DLD1 (cell line): Measurements from ENCODE around the gene AQP12A.
"Not testable (repeated sequence)": the region's sequence is repeated elsewhere in the genome, so short reads cannot be mapped to it uniquely, and the experiment has no call there.

Source experiments
- in situ Hi-C: cut with HindIII; loops from 2 replicates; pipeline ENCODE4 v1.10.0; 2017; ENCODE audit warnings: low sequenced_read_pairs

The AQP12A gene

GRCh38 chr2:240686460-240686859 is 5.2 kb upstream of the AQP12A start:
- in situ Hi-C loops: no loop called here

- in situ Hi-C loops: no loop called here
Observed at GRCh38 chr2:240687045-240687740, 4.5 kb upstream of the AQP12A start.

DNA sequence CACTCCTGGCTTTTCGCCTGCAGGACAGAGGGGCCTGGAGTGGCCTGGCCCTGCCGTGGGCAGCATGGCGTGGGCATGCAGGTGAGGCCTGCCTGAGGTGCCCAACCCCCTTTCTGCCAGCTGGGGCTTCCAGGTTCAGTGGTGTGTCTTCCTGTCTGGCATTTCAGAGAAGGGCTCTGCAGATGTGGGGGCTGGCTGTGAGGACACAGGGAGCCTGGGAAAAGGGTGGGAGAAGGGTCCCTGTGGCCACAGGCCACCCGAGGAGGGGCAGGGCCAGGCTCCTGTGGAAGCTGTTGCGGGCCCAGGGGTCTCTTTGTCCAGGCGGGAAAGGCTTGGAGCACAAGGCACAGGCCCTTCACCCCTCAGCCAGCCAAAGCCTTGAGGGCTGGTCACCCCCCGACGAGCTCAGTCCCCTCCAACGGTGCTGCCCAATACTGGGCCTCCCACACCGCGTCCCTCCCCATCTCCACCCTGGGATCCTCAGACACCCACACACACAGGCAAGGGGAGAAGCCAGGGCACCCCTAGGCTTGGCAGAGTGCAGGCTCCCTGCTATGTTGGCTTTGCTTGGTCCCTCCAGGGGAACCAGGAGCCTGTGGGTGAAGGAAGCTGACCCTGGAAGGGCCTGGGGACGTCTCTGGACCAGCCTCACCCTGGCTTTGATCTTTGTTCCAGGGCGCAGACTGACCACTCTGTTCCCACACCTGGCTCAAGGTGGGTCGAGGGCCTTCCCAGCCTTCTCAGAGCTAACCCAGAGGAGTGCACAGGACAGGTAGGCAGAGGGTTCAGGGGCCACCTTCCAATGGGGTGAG is 3.7 kb upstream of the AQP12A start:
- in situ Hi-C loops: no loop called here

- in situ Hi-C loops: no loop called here
Observed at GRCh38 chr2:240688553-240688919, 3.1 kb upstream of the AQP12A start.

GRCh38 chr2:240689975-240690374 is 1.7 kb upstream of the AQP12A start:
- in situ Hi-C loops: no loop called here

GRCh38 chr2:240690421-240691074 is 1.1 kb upstream of the AQP12A start:
- in situ Hi-C loops: not testable (repeated sequence)

DNA sequence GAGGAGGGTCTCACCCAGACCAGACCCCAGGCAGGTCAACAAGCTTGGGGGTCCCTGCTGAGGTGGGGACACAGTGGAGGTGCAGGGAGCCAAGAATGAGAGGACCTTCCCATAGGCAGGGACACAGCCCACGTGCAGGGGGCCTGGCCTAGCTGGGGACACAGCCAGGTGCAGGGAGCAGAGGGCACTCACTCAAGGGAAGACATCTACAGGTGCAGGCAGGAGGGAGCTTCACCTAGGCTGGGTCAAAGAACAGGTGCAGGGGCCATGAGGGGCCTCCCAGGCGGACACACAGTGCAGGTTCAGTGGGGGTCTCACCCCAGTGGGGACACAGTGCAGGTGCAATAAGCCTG is 615 bp upstream of the AQP12A start:
- in situ Hi-C loops: not testable (repeated sequence)

DNA sequence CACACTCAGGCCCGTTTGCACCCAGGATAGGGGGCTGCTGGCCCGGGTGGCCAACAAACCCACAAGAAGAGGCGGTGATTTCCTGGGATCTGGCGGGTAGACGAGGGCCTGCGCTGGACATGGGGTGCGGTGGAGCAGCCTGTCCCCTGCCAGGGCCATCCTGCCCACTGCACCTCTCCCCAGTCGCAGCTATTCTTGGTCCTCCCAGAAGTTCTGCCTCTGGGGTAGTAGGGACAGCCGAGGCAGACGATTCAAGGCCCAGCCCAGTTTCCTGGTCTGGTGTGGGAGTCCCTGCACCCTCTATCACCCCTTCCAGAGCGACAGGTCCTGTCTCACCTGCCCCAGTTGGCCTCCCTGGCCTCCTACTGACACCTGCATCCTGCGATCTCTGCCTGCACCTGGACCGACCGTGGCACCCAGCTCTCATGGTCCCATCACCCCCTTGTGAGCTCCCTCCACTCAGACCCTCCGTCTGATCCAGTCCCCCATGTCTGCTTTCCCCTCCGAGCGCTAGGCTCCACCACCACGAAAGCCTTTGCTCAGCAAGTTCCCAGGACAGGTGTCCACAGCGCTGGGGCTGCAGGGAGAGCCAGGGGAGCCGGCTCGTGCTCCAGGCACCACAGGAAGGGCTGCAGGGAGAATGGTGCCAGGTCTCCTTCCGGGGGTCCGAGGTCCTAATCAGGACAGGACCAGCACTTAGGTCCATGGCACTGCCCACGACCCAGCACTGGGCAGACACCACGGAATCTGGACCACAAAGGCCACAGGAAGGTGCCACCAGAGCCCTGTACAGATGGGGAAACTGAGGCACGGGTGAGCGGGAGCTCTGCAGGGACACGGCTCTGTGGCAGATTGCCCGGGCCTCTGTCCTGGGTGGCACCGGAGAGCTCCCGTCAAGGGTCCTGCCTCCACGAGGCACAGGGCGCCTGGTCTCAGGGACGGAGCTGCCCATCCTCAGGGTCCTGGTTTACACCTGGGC is 1.2 kb downstream of the AQP12A start:
- in situ Hi-C loops: not testable (repeated sequence)

- in situ Hi-C loops: not testable (repeated sequence)
Observed at GRCh38 chr2:240694304-240694703, 2.6 kb downstream of the AQP12A start.

DNA sequence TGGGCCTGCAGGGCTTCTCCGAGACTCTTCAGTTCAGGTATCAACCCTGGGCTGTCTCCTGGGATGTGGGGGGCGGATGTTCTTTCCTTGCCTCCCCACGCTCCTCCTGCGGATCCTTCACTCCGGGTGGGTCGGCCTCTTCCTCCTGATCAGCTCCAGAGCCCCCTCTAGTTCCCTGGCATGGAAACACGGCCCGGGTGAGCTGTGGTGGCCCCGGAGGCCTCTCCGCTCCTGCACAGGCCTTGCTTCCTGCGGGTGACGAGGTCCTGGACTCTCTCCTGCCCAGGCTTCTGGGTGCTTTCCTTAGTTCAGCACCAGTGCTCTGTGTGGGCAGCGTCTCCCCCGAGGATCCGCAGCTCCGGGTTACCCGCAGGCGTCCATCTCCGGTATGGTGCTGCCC is 3.9 kb downstream of the AQP12A start:
- in situ Hi-C loops: not testable (repeated sequence)

GRCh38 chr2:240696469-240696868 is 4.8 kb downstream of the AQP12A start:
- in situ Hi-C loops: not testable (repeated sequence)

- in situ Hi-C loops: not testable (repeated sequence)
Observed at GRCh38 chr2:240698852-240699561, 7.3 kb downstream of the AQP12A start.

GRCh38 chr2:240699835-240700234 is 8.2 kb downstream of the AQP12A start:
- in situ Hi-C loops: not testable (repeated sequence)

DNA sequence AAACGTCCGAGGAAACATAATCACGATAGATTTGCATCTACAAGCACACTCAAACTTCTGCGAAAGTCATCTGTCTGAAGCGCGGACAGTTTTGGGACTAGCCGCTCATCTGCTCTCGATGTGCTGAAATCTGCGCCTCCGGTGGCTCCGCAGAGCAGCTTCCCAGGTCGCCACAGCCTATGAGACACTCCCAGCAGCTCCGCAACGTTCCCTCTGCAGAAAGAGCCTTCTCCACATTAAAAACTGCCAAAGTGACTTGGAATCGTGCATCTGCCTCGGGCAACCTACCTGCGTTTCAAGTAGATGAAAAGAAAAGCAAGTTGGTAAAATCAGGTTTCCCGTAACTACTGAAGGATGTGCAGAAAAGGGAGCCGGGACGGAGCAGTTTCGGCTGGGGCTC is 8.9 kb downstream of the AQP12A start:
- in situ Hi-C loops: not testable (repeated sequence)

DNA sequence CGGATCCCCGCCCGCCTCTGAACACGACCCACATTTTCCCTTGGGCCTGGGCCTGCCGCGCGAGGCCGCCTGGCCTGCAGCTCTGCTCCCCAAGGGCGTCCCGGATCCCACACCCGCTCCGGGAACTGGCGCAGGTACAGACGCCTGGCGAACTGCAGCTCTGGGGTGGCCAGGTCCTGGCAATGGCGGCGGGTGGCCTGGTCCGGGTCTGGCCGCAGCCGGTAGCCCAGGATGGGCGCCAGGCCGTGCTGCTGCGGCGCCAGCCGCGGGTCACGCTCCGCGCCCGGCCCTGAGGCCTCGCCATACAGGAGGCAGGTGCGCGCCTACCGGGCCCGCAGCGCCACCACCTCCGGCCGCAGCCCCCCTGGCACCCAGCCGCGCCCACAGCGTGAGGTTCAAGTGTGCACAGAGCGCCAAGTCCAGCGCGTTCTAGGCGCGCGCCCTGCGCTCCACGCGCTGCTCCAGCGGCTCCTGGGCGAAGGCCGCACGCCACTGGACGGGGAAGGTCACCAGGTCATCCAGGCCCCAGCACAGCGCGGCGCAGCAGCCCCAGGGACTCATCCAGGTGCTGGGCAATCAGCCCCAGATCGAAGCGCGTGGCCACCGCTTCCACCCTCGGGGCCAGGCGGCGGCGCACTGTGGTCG is 9.5 kb downstream of the AQP12A start:
- in situ Hi-C loops: no loop called here

DNA sequence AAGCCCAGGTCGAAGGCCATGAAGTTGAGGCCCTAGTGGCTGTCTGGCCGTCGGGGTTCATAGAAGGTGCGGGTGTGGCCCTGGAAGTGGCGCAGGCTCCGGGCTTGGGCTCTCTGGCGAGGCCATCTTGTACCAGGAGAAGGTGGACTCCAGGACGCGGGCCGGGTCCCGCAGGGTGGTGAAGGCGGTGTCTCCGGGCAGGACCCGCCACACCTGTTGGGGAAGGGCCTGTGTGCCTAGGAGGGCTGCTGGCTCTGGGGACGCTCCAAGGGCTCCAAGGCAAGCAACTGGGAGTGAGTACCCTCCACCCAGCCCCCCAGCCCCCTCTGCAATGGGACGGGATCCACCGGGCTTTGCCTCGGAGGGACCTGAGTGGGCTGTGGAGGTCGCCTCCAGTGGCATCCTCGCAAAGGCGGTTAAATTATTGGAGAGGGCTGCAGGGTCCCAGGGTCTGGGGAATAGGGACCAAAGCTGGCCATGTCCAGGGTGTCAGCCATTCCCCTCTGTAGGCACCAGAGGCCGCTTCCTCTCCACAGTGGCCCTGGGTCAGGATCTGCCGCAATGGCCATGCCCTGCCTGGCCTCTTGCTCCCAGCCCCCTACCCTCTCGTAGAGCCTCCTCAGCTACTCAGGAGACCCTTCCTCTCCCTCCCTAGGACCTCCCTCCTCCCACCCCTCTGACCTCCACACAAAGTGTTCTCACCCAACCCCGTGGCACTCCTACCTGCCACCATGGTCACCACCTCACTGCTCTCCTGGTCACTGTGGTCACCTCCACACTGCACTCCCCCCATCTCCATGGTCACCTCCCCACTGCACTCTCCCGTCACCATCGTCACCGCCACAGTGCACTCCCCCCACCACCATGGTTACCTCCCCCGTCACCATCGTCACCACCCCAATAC is 10.3 kb downstream of the AQP12A start:
- in situ Hi-C loops: no loop called here

DNA sequence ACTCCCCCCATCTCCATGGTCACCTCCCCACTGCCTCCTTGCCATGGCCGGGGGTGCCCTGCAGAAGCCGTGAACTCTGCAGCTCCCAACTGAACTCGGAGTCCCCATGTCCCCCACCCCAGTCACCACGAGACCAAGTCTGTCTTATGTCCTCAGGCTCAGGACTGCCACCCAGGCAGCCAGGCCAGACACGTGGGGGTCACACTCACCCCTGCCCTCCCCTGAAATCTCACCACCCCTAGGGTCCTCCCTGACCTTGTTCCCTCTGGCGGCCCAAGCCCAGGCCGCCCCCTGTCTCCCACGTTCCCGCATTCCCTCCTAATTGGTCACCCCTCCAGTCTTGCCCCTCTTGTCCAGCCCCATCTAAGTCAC is 11.0 kb downstream of the AQP12A start:
- in situ Hi-C loops: no loop called here

- in situ Hi-C loops: no loop called here
Observed at GRCh38 chr2:240703417-240704341, 12.0 kb downstream of the AQP12A start.
